ENCODE results near the gene STARD13. TPM values are rescaled to one million over a fixed set of nuclear protein-coding genes. Genes with fewer than 3 reads are reported as not detected.
A peak's percentile ranks its signal among the peaks of the same experiment; 100 is the strongest.

STARD13 gene
- total RNA-seq, 1 donor from 2014 or later, result 2.0 TPM

DNA sequence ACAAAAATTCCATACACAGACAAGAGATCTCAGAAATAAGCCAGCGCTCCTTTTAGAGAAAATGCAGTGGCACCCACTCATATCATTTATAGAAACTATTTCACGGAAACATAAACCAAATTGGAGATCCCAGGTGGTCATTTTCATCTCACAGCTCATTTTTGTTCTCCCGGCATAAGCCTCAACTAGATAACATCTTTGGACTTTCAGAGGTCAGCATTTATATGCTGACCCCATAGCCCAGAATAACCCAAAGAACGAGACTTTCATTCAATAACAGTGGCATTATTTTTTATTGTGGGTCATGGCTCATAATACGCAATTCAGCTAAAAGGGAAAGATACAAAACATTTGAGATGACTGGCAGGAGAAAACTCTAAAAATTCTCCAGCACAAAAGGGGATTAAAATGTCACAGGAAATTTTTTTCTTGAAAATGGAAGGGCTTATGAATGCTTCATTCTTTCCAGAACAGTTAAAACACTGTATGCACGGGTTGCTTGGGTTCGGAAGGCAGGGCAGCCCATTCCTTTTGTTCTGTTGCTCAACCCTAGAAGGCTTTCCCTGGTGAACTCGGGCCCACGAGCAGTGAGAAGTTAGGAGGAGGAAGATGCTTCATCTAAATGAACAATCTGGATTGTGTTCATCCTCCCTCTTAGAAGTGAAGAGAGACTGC is 24.0 kb downstream of the STARD13 start:
- Mint-ChIP-seq H3K36me3 (no peaks in the 10 kb centered on the region), H3K4me1 (peaks cover 23% of the 10 kb centered on the region), H3K4me3 (no peak overlapping the region), H3K9me3 (no peaks in the 10 kb centered on the region), H3K27ac (no peak overlapping the region), H3K27me3 (ENCODE audit: insufficient read depth, low read depth) (peaks cover 2% of the 10 kb centered on the region)
- no peaks in the 10 kb centered on the region for H3K9me3 ChIP-seq (ENCODE audit: low read depth)
- H3K9ac ChIP-seq, result no peak overlapping the region
- H3K4me2 ChIP-seq, result no peak overlapping the region
- TF ChIP-seq EZH2phosphoT487 (IDR thresholded peaks at IDR 0.05) (no peak), CTCF (IDR thresholded peaks at IDR 0.05) (no peak), EZH2 (IDR thresholded peaks at IDR 0.05) (no peak)
- H3K27ac ChIP-seq, result no peak overlapping the region
- H4K20me1 ChIP-seq (ENCODE audit: low read depth), result no peaks in the 10 kb centered on the region
- no peak overlapping the region for H2AFZ ChIP-seq (replicated peaks)
- no peaks in the 10 kb centered on the region for H3K27me3 ChIP-seq
- no peaks in the 10 kb centered on the region for H3K79me2 ChIP-seq (ENCODE audit: low read depth)
- no peaks in the 10 kb centered on the region for H3K36me3 ChIP-seq
- no peaks in the 10 kb centered on the region for H3F3A ChIP-seq (ENCODE audit: low read depth)
- DNase-seq (ENCODE audit: low spot score), result no peak
- no peak overlapping the region for H3K4me3 ChIP-seq
- no peaks in the 10 kb centered on the region for H3K4me1 ChIP-seq

GRCh38 chr13:33260168-33261098 is 25.1 kb downstream of the STARD13 start:
- Histone ChIP-seq H3K27ac (no peak overlapping the region), H3K4me2 (no peak overlapping the region)

DNA sequence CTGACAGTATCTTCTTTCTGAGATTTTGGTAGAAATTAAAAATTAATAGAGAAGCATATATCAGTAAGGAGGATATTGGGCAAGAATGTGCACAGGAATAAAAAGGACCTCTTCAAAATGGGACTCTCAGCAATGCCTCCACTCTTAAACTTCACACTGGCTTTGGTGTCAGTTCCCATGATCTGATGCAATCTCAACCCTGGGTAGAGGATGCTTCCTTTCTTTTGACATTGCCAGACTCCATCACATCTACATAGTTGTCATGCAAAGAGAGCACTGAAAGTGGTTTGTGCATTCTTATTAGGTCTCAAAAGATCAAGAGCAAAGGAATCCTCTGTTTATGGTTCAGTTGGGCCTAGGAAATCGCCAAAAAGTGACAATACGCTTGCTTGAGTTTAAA is 26.3 kb downstream of the STARD13 start:
- Mint-ChIP-seq H3K4me1 (peaks cover 26% of the 10 kb centered on the region), H3K36me3 (no peaks in the 10 kb centered on the region), H3K4me3 (no peak overlapping the region), H3K27ac (no peak overlapping the region), H3K27me3 (ENCODE audit: insufficient read depth, low read depth) (peaks cover 2% of the 10 kb centered on the region), H3K9me3 (no peaks in the 10 kb centered on the region)
- H3K4me1 ChIP-seq, result no peaks in the 10 kb centered on the region
- DNase-seq (ENCODE audit: low spot score), result no peak
- no peaks in the 10 kb centered on the region for H4K20me1 ChIP-seq (ENCODE audit: low read depth)
- H3K79me2 ChIP-seq (ENCODE audit: low read depth), result no peaks in the 10 kb centered on the region
- no peak overlapping the region for H3K4me2 ChIP-seq
- no peak overlapping the region for H3K4me3 ChIP-seq
- H3K27me3 ChIP-seq, result no peaks in the 10 kb centered on the region
- H3K36me3 ChIP-seq, result no peaks in the 10 kb centered on the region
- no peaks in the 10 kb centered on the region for H3K9me3 ChIP-seq (ENCODE audit: low read depth)
- no peak overlapping the region for H2AFZ ChIP-seq (replicated peaks)
- no peak for TF ChIP-seq CTCF (IDR thresholded peaks at IDR 0.05)
- TF ChIP-seq EZH2 (IDR thresholded peaks at IDR 0.05), result no peak
- no peak for TF ChIP-seq EZH2phosphoT487 (IDR thresholded peaks at IDR 0.05)
- no peaks in the 10 kb centered on the region for H3F3A ChIP-seq (ENCODE audit: low read depth)
- H3K27ac ChIP-seq, result no peak overlapping the region
- no peak overlapping the region for H3K9ac ChIP-seq

More at GRCh38 chr13:33260168-33261098, 25.1 kb downstream of the STARD13 start:
- no peaks in the 10 kb centered on the region for H4K20me1 ChIP-seq (ENCODE audit: low read depth)
- H3K9me3 Mint-ChIP-seq, result no peaks in the 10 kb centered on the region
- no peaks in the 10 kb centered on the region for H3K9me3 ChIP-seq (ENCODE audit: low read depth)
- TF ChIP-seq EZH2phosphoT487 (IDR thresholded peaks at IDR 0.05), result no peak
- no peak for TF ChIP-seq EZH2 (IDR thresholded peaks at IDR 0.05)
- no peak for TF ChIP-seq CTCF (IDR thresholded peaks at IDR 0.05)
- no peak for DNase-seq (ENCODE audit: low spot score)
- H3K27ac Mint-ChIP-seq, result no peak overlapping the region
- peak overlapping the region; percentile 13 for H3K4me3 Mint-ChIP-seq
- peaks cover 27% of the 10 kb centered on the region for H3K4me1 Mint-ChIP-seq
- H3F3A ChIP-seq (ENCODE audit: low read depth), result no peaks in the 10 kb centered on the region
- H3K36me3 Mint-ChIP-seq, result no peaks in the 10 kb centered on the region
- H3K27me3 ChIP-seq, result no peaks in the 10 kb centered on the region
- H3K4me3 ChIP-seq, result no peak overlapping the region
- H3K4me1 ChIP-seq, result no peaks in the 10 kb centered on the region
- H3K27me3 Mint-ChIP-seq (ENCODE audit: insufficient read depth, low read depth), result peaks cover 2% of the 10 kb centered on the region
- H3K36me3 ChIP-seq, result no peaks in the 10 kb centered on the region
- H2AFZ ChIP-seq (replicated peaks), result no peak overlapping the region
- no peak overlapping the region for H3K9ac ChIP-seq
- H3K79me2 ChIP-seq (ENCODE audit: low read depth), result no peaks in the 10 kb centered on the region
